IMR-90 (cell line): ENCODE data around the gene LRRC39. TPM values are rescaled to one million over a fixed set of nuclear protein-coding genes. Genes with fewer than 3 reads are reported as not detected.
A peak's percentile ranks its signal among the peaks of the same experiment; 100 is the strongest.

Experiments
- ATAC-seq: fragments of 200-7000 bp; cut with Tn5 transposase; 2 replicates; pipeline ENCODE4 v1.9.1; 2020; ENCODE audit warnings: low read depth, mild to moderate bottlenecking, moderate library complexity
- BruUV-seq: library from RNA; stranded (reverse); fragments of 400-500 nt; replicated peaks from 2 replicates; lab custom pipeline; 2021; lab: Mats Ljungman, UMichigan
- CTCF ChIA-PET: fragments of 300-600 bp; formaldehyde crosslinking; extraction: SDS; loops from one replicate; lab custom pipeline; 2021; ENCODE audit warnings: antibody characterized with exemption; lab: Yijun Ruan, JAX
- POLR2A ChIA-PET: fragments of 300-600 bp; sonication (Branson Sonifier 250); formaldehyde crosslinking; loops from one replicate; lab custom pipeline; 2022; ENCODE audit warnings: antibody characterized with exemption; ENCODE audit not compliant: unreplicated experiment; lab: Charles Lee
- DNase-seq: peaks from one replicate; pipeline ENCODE4 v3.0.0; 2013
- H2AFZ ChIP-seq: replicated peaks from 2 replicates; pipeline ENCODE3; 2013; ENCODE audit warnings: low read length, mild to moderate bottlenecking; ENCODE audit not compliant: poor library complexity
- H2AK5ac ChIP-seq: 2 replicates; pipeline ENCODE4 v1.6.1; 2013; ENCODE audit warnings: low read depth, low read length, inconsistent platforms
- H2AK9ac ChIP-seq: replicated peaks from 2 replicates; pipeline ENCODE3; 2013; ENCODE audit warnings: mild to moderate bottlenecking, low read depth, low read length, moderate library complexity; ENCODE audit not compliant: poor library complexity
- H2BK120ac ChIP-seq: 2 replicates; pipeline ENCODE4 v1.6.1; 2013; ENCODE audit warnings: low read depth, low read length, inconsistent platforms
- H2BK15ac ChIP-seq: 3 replicates; pipeline ENCODE4 v1.6.1; 2013; ENCODE audit warnings: low read depth, low read length, inconsistent platforms
- H2BK20ac ChIP-seq: 2 replicates; pipeline ENCODE4 v1.6.1; 2013; ENCODE audit warnings: low read depth, mild to moderate bottlenecking, inconsistent platforms, low read length, moderate library complexity
- H2BK5ac ChIP-seq: 2 replicates; pipeline ENCODE4 v1.6.1; 2013; ENCODE audit warnings: mild to moderate bottlenecking, low read depth, low read length, inconsistent platforms; ENCODE audit not compliant: poor library complexity, severe bottlenecking
- H3K14ac ChIP-seq: replicated peaks from 2 replicates; pipeline ENCODE4 v1.6.1; 2013; ENCODE audit warnings: low read depth, low read length, inconsistent platforms
- H3K18ac ChIP-seq: 2 replicates; pipeline ENCODE4 v1.6.1; 2013; ENCODE audit warnings: low read depth, low read length, control low read depth
- H3K23ac ChIP-seq: 2 replicates; pipeline ENCODE4 v1.6.1; 2013; ENCODE audit warnings: low read depth, low read length, inconsistent platforms
- H3K27ac ChIP-seq: 2 replicates; pipeline ENCODE4 v1.5.1; 2013; ENCODE audit warnings: mild to moderate bottlenecking, control low read depth, low read length; ENCODE audit not compliant: insufficient read depth
- H3K27me3 ChIP-seq: 2 replicates; pipeline ENCODE4 v1.6.1; 2013; ENCODE audit warnings: low read length; ENCODE audit not compliant: control insufficient read depth, insufficient read depth
- H3K36me3 ChIP-seq: 2 replicates; pipeline ENCODE4 v1.6.1; 2013; ENCODE audit warnings: low read length, mixed read lengths; ENCODE audit not compliant: control insufficient read depth, insufficient read depth
- H3K4ac ChIP-seq: 2 replicates; pipeline ENCODE4 v1.6.1; 2013; ENCODE audit warnings: low read depth, low read length, inconsistent platforms
- H3K4me1 ChIP-seq: 2 replicates; pipeline ENCODE4 v1.6.1; 2013; ENCODE audit warnings: low read length, mixed read lengths; ENCODE audit not compliant: control insufficient read depth, insufficient read depth
- H3K4me2 ChIP-seq: 2 replicates; pipeline ENCODE4 v1.6.1; 2013; ENCODE audit warnings: low read depth, mild to moderate bottlenecking, control low read depth, low read length, moderate library complexity
- H3K4me3 ChIP-seq: 2 replicates; pipeline ENCODE4 v1.5.1; 2013; ENCODE audit warnings: low read depth, mild to moderate bottlenecking, control low read depth, low read length, moderate library complexity; ENCODE audit not compliant: insufficient read depth
- H3K56ac ChIP-seq: 2 replicates; pipeline ENCODE4 v1.6.1; 2013; ENCODE audit warnings: low read length, inconsistent platforms; ENCODE audit not compliant: insufficient read depth; ENCODE audit errors: extremely low read depth
- H3K79me1 ChIP-seq, 2 experiments: 2 replicates each; pipeline ENCODE4 v1.6.1; 2013; ENCODE audit warnings: low read length in 2 of 2, inconsistent platforms in 1 of 2, low read depth in 1 of 2
- H3K9ac ChIP-seq: 2 replicates; pipeline ENCODE4 v1.6.1; 2013; ENCODE audit warnings: low read depth, low read length, control low read depth
- H3K9me1 ChIP-seq: 2 replicates; pipeline ENCODE4 v1.6.1; 2013; ENCODE audit warnings: low read length, inconsistent platforms; ENCODE audit not compliant: insufficient read depth
- H3K9me3 ChIP-seq: 2 replicates; pipeline ENCODE4 v1.6.1; 2013; ENCODE audit warnings: low read length; ENCODE audit not compliant: control insufficient read depth, insufficient read depth
- H4K20me1 ChIP-seq: 2 replicates; pipeline ENCODE4 v1.6.1; 2013; ENCODE audit warnings: low read length, inconsistent platforms; ENCODE audit not compliant: insufficient read depth
- H4K5ac ChIP-seq: 2 replicates; pipeline ENCODE4 v1.6.1; 2013; ENCODE audit warnings: mild to moderate bottlenecking, low read depth, low read length, control low read depth
- H4K8ac ChIP-seq, 2 experiments: 2 replicates each; pipeline ENCODE4 v1.6.1; 2013; ENCODE audit warnings: low read depth in 2 of 2, low read length in 2 of 2, control low read depth in 1 of 2, inconsistent platforms in 1 of 2
- H4K91ac ChIP-seq: 2 replicates; pipeline ENCODE4 v1.6.1; 2013; ENCODE audit warnings: low read depth, low read length, inconsistent platforms; ENCODE audit not compliant: insufficient read depth
- CEBPB ChIP-seq: IDR thresholded peaks from 2 replicates; pipeline ENCODE4 v1.6.1; 2012; ENCODE audit warnings: low read depth, low read length, improper control_type of control experiment
- FOS ChIP-seq: fragments of 150-350 bp; IDR thresholded peaks from 2 replicates; pipeline ENCODE4 v1.6.1; 2016; ENCODE audit warnings: low read depth, low read length
- POLR2A ChIP-seq: IDR thresholded peaks from 2 replicates; pipeline ENCODE4 v1.6.1; 2012; ENCODE audit warnings: mild to moderate bottlenecking, low read depth, low read length
- WGBS, 2 experiments: methylation state at CpG; one replicate each; pipeline versions ENCODE4 v1.1.5 to v1.1.7; 2013; ENCODE audit warnings: missing lambda C conversion rate in 2 of 2; ENCODE audit not compliant: insufficient read length in 1 of 2; ENCODE audit errors: extremely low coverage in 2 of 2; 5-methylcytosine and 5-hydroxymethylcytosine counted together
- dilution Hi-C: fragments of 300-500 bp; cut with HindIII; formaldehyde crosslinking; loops from one replicate; pipeline ENCODE4 v1.14.3; 2018; ENCODE audit warnings: low sequenced_read_pairs; ENCODE audit not compliant: unreplicated experiment
- in situ Hi-C: fragments of 300-500 bp; cut with MboI; formaldehyde crosslinking; loops from 3 replicates; pipeline ENCODE4 v1.14.3; 2019; ENCODE audit warnings: low sequenced_read_pairs, inconsistent platforms, mixed read lengths
- intact Hi-C: fragments of 100-400 bp; cut with micrococcal nuclease; formaldehyde crosslinking; loops from 2 replicates; pipeline ENCODE4 v1.10.0; 2022
- polyA plus RNA-seq, 3 experiments: library from polyadenylated mRNA; depleted of rRNA; stranded (reverse); fragments of >200 nt; gene quantifications; 2 replicates each; pipeline ENCODE4 v1.2.3, GENCODE V29; 2012; ENCODE audit warnings: low replicate concordance in 1 of 3
- total RNA-seq: library from RNA; depleted of rRNA; stranded (reverse); fragments of >200 nt; gene quantifications from 2 replicates; pipeline ENCODE4 v1.2.3, GENCODE V29; 2012

LRRC39 gene
- total and polyA plus RNA-seq, 2 of the 4 experiments (the other 2 are of a cell fraction): 0.36 to 0.48 TPM

GRCh38 chr1:100145116-100145515 is 32.9 kb downstream of the LRRC39 start:
- Histone ChIP-seq H3K79me1 (0 out of 4 replicates have a peak, but pooled peaks cover 0 to 5% of the 10 kb centered on the region in 2 experiments), H4K8ac (no peak overlapping the region), H3K9me3 (no peaks in the 10 kb centered on the region), H3K9me1 (0 out of 2 replicates have a peak, but pooled peaks cover 2% of the 10 kb centered on the region), H3K4ac (no peak overlapping the region), H3K23ac (no peak overlapping the region), H2AK5ac (no peak overlapping the region), H3K27ac (no peak overlapping the region), H2BK5ac (no peak overlapping the region), H4K20me1 (no peaks in the 10 kb centered on the region), H3K27me3 (no peaks in the 10 kb centered on the region), H2BK20ac (no peak overlapping the region), H2AFZ (no peak overlapping the region), H3K9ac (no peak overlapping the region), H3K4me1 (no peaks in the 10 kb centered on the region), H3K4me2 (no peak overlapping the region), H2BK15ac (no peak overlapping the region), H3K56ac (no peak overlapping the region), H4K91ac (no peak overlapping the region), H2AK9ac (no peak overlapping the region), H2BK120ac (no peak overlapping the region), H4K5ac (no peak overlapping the region), H3K14ac (no peak overlapping the region), H3K36me3 (peaks cover 22% of the 10 kb centered on the region), H3K18ac (no peak overlapping the region), H3K4me3 (no peak overlapping the region)
- ATAC-seq (no peak), DNase-seq (peak; percentile 13)
- no TSS peak for BruUV-seq
- ChIA-PET CTCF (no interaction called here), POLR2A (no interaction called here)
- dilution Hi-C loops (no loop called here), intact Hi-C loops (loop anchor here (10.0 kb wide), 1 partner anchor 90 kb away; no protein-coding TSS in a partner anchor), in situ Hi-C loops (no loop called here)
- WGBS, 2 experiments: 83% methylated on average over 1 of the region's 3 CpGs; no CpG with 5 or more reads in 1 of the 2 experiments
- TF ChIP-seq CEBPB: peak; percentile 30; the same call in 1 of the 2 replicates
- TF ChIP-seq POLR2A: no peak
- TF ChIP-seq FOS: no peak
